Measurements from ENCODE around the gene PLEKHM2.

Gene PLEKHM2

DNA sequence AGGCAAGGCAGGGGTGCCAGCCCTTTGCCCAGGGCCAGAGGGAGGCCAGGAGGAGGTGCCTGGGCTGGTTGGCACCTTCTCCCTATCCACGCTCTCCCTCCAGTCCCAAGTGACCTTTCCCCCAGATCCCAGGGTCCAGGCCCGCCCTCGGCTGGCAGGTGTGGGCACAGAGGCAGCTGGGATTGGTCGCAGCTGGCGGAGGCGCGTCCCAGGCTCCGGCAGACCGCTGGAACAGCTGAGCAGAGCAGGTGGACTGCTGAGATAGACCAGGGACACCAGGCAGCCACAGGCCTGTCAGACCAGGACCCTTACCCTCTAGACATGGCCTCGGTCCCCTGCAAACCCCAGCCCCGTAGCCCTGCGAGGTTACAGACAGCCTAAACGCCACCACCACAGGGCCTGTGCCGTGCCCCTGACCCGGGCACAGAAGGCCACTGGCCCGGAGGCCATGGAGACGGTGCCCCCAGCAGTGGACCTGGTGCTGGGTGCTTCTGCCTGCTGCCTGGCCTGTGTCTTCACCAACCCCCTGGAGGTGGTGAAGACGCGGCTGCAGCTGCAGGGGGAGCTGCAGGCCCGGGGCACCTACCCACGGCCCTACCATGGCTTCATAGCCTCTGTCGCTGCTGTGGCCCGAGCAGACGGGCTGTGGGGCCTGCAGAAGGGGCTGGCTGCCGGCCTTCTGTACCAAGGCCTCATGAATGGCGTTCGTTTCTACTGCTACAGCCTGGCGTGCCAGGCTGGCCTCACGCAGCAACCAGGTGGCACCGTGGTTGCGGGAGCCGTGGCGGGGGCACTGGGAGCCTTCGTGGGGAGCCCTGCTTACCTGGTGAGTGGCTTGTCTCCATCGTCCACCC is 52.1 kb downstream of the PLEKHM2 start, which contains the start of gene SLC25A34:
TSS of gene SLC25A34 (plus strand) at position 221 of the 854 bp plus-strand sequence. CDS start at position 449, 228 bp downstream.
- Histone ChIP-seq H3K36me3 (ENCODE audit: insufficient read depth, insufficient read length, low read length) (peaks cover 46% of the 10 kb centered on the region), H3K4me1 (ENCODE audit: insufficient read depth, insufficient read length) (peaks cover 16% of the 10 kb centered on the region), H3K9me3 (ENCODE audit: insufficient read depth, low read length) (no peaks in the 10 kb centered on the region), H3K27me3 (ENCODE audit: insufficient read depth, insufficient read length) (no peaks in the 10 kb centered on the region), H3K4me3 (ENCODE audit: insufficient read length, low read depth) (no peak within 1 kb of the TSS), H3K9ac (ENCODE audit: insufficient read length, low read depth) (no peak within 1 kb of the TSS)
- TF ChIP-seq SUZ12 (IDR thresholded peaks at IDR 0.05; ENCODE audit: extremely low read depth, insufficient read depth, insufficient read length) (no peak), YY1 (IDR thresholded peaks at IDR 0.05; ENCODE audit: insufficient read depth, insufficient read length) (no peak), ZNF274 (IDR thresholded peaks at IDR 0.05; ENCODE audit: low read depth, low read length) (no peak)
- no peak for DNase-seq (ENCODE audit: low read depth, low spot score)

DNA sequence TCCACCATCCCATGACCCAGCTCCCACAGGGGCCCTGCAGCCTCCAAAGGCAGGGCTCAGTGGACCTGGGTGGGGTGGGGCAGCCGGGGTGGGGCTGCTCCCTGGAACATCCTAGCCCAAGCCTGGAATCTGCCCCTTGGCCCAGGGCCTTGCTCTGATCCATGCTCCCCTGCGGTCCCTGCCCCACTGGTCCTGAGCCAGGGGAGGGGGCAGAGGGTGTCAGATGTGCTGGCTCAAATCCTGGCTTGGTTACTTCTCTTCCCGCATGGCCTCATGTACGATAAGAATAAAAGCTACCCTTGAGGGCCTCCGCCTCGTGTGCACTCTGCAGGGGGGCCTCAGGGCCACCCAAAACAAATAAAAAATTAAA is 52.8 kb downstream of the PLEKHM2 start:
- no peak for DNase-seq (ENCODE audit: low read depth, low spot score)
- Histone ChIP-seq H3K9me3 (ENCODE audit: insufficient read depth, low read length) (no peaks in the 10 kb centered on the region), H3K27me3 (ENCODE audit: insufficient read depth, insufficient read length) (no peaks in the 10 kb centered on the region), H3K9ac (ENCODE audit: insufficient read length, low read depth) (no peak overlapping the region), H3K36me3 (ENCODE audit: insufficient read depth, insufficient read length, low read length) (peaks cover 40% of the 10 kb centered on the region), H3K4me1 (ENCODE audit: insufficient read depth, insufficient read length) (peaks cover 14% of the 10 kb centered on the region), H3K4me3 (ENCODE audit: insufficient read length, low read depth) (no peak overlapping the region)
- TF ChIP-seq SUZ12 (IDR thresholded peaks at IDR 0.05; ENCODE audit: extremely low read depth, insufficient read depth, insufficient read length) (no peak), ZNF274 (IDR thresholded peaks at IDR 0.05; ENCODE audit: low read depth, low read length) (no peak), YY1 (IDR thresholded peaks at IDR 0.05; ENCODE audit: insufficient read depth, insufficient read length) (no peak)

DNA sequence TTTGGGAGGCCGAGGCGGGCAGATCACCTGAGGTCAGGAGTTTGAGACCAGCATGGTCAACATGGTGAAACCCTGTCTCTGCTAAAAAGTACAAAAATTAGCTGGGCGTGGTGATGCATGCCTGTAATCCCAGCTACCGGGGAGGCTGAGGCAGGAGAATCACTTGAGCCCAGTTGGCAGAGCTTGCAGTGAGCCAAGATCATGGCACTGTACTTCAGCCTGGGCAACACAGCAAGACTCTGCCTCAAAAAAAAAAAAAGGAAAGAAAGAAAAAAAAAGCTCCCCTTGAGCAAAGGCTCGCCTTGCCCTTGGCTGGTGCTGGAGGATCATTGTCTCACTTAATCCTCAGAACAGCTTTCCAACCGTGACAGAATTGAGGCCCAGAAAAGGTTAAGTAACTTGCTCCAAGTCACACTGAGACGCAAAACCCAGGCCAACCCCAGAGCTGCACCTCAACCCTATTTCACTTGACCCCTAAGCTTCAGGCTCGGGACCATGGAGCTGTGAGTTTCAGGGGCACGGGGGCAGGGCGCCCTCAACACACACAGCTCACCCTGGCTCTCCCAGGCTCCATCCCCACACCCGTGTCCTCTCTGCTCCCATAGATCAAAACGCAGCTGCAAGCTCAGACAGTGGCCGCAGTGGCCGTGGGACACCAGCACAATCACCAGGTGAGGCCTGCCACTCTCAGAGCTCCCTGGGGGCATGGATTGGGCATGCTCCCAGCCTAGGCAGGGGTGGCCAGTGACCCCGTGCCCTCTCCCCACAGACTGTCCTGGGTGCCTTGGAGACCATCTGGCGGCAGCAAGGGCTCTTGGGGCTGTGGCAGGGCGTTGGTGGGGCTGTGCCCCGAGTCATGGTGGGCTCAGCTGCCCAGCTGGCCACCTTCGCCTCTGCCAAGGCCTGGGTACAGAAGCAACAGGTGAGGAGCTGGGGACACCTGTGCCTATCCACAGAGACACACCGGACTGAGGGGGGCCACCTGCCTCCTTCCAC is 53.5 kb downstream of the PLEKHM2 start:
- Histone ChIP-seq H3K4me3 (ENCODE audit: insufficient read length, low read depth) (no peak overlapping the region), H3K36me3 (ENCODE audit: insufficient read depth, insufficient read length, low read length) (peaks cover 32% of the 10 kb centered on the region), H3K9me3 (ENCODE audit: insufficient read depth, low read length) (no peaks in the 10 kb centered on the region), H3K9ac (ENCODE audit: insufficient read length, low read depth) (peak overlapping the region; percentile 32), H3K4me1 (ENCODE audit: insufficient read depth, insufficient read length) (peaks cover 15% of the 10 kb centered on the region), H3K27me3 (ENCODE audit: insufficient read depth, insufficient read length) (no peaks in the 10 kb centered on the region)
- TF ChIP-seq YY1 (IDR thresholded peaks at IDR 0.05; ENCODE audit: insufficient read depth, insufficient read length) (no peak), ZNF274 (IDR thresholded peaks at IDR 0.05; ENCODE audit: low read depth, low read length) (no peak), SUZ12 (IDR thresholded peaks at IDR 0.05; ENCODE audit: extremely low read depth, insufficient read depth, insufficient read length) (no peak)
- DNase-seq (ENCODE audit: low read depth, low spot score) = no peak

DNA sequence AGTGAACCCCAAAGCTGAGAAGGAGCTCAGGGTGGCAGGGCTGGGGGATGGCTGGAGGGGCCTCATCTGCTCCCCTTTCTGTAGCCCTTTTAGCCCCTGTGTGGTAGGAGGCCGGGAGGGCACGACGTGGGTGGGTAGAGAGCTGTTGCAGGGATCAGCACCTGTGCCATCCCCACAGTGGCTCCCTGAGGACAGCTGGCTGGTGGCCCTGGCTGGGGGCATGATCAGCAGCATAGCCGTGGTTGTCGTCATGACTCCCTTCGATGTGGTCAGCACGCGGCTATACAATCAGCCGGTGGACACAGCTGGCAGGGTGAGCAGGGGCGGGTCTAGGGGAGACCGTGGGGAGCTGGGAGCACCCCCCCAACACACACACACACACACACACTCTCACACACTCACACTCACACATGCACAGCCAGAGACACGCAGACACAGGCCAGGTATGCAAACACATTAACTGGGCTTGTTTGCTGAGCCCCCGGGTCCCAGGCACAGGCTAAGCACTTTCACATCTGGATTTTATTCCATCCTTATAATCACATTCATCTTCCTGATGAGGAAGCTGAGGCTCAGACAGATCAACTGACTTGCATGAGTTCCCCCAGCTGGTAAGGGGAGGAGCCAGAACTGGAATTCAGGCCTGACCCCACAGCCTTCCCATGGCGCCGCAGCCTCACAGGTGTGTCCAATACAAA is 54.4 kb downstream of the PLEKHM2 start:
- H3K4me1 ChIP-seq (ENCODE audit: insufficient read depth, insufficient read length) = peaks cover 20% of the 10 kb centered on the region
- H3K4me3 ChIP-seq (ENCODE audit: insufficient read length, low read depth) = no peak overlapping the region
- TF ChIP-seq SUZ12 (IDR thresholded peaks at IDR 0.05; ENCODE audit: extremely low read depth, insufficient read depth, insufficient read length) = no peak
- TF ChIP-seq YY1 (IDR thresholded peaks at IDR 0.05; ENCODE audit: insufficient read depth, insufficient read length) = no peak
- DNase-seq (ENCODE audit: low read depth, low spot score) = no peak
- H3K9me3 ChIP-seq (ENCODE audit: insufficient read depth, low read length) = no peaks in the 10 kb centered on the region
- peaks cover 24% of the 10 kb centered on the region for H3K36me3 ChIP-seq (ENCODE audit: insufficient read depth, insufficient read length, low read length)
- H3K9ac ChIP-seq (ENCODE audit: insufficient read length, low read depth) = no peak overlapping the region
- H3K27me3 ChIP-seq (ENCODE audit: insufficient read depth, insufficient read length) = no peaks in the 10 kb centered on the region

- Histone ChIP-seq H3K4me3 (ENCODE audit: insufficient read length, low read depth) (no peak overlapping the region), H3K4me1 (ENCODE audit: insufficient read depth, insufficient read length) (peaks cover 20% of the 10 kb centered on the region), H3K27me3 (ENCODE audit: insufficient read depth, insufficient read length) (no peaks in the 10 kb centered on the region), H3K9ac (ENCODE audit: insufficient read length, low read depth) (no peak overlapping the region), H3K36me3 (ENCODE audit: insufficient read depth, insufficient read length, low read length) (peaks cover 17% of the 10 kb centered on the region), H3K9me3 (ENCODE audit: insufficient read depth, low read length) (no peaks in the 10 kb centered on the region)
- no peak for DNase-seq (ENCODE audit: low read depth, low spot score)
- TF ChIP-seq ZNF274 (IDR thresholded peaks at IDR 0.05; ENCODE audit: low read depth, low read length) (no peak), YY1 (IDR thresholded peaks at IDR 0.05; ENCODE audit: insufficient read depth, insufficient read length) (no peak), SUZ12 (IDR thresholded peaks at IDR 0.05; ENCODE audit: extremely low read depth, insufficient read depth, insufficient read length) (no peak)
These were observed 55.1 kb downstream of the PLEKHM2 start for GRCh38 chr1:15739259-15739658.

DNA sequence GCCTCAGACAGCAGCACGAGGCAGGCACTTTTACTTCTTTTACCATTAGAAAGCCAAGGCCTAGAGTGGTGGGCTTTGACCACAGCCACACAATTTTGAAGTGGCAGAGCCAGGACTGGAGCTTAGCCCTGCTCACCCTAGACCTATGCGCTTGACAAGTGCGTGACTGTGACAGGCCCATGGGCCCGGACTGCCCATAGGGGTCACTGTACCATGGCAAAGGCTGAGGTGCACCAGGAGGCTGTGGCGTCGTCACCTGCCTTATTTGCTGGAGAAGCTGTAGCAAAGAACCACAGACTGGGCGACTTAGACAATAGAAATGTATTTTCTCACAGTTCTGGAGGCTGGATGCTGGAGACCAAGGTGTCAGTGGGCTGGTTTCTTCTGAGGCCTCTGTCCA is 55.6 kb downstream of the PLEKHM2 start:
- no peak for TF ChIP-seq ZNF274 (IDR thresholded peaks at IDR 0.05; ENCODE audit: low read depth, low read length)
- no peak for TF ChIP-seq YY1 (IDR thresholded peaks at IDR 0.05; ENCODE audit: insufficient read depth, insufficient read length)
- no peak for TF ChIP-seq SUZ12 (IDR thresholded peaks at IDR 0.05; ENCODE audit: extremely low read depth, insufficient read depth, insufficient read length)
- DNase-seq (ENCODE audit: low read depth, low spot score) = no peak
- H3K9ac ChIP-seq (ENCODE audit: insufficient read length, low read depth) = no peak overlapping the region
- no peaks in the 10 kb centered on the region for H3K9me3 ChIP-seq (ENCODE audit: insufficient read depth, low read length)
- no peaks in the 10 kb centered on the region for H3K27me3 ChIP-seq (ENCODE audit: insufficient read depth, insufficient read length)
- H3K4me1 ChIP-seq (ENCODE audit: insufficient read depth, insufficient read length) = peaks cover 20% of the 10 kb centered on the region
- H3K36me3 ChIP-seq (ENCODE audit: insufficient read depth, insufficient read length, low read length) = peaks cover 12% of the 10 kb centered on the region
- no peak overlapping the region for H3K4me3 ChIP-seq (ENCODE audit: insufficient read length, low read depth)
